Lung (tissue), 12 donors: ENCODE measurements around the gene EML3. TPM values are rescaled to one million over a fixed set of nuclear protein-coding genes. Genes with fewer than 3 reads are reported as not detected.
A peak's percentile ranks its signal among the peaks of the same experiment; 100 is the strongest.
"Not testable (repeated sequence)": the region's sequence is repeated elsewhere in the genome, so short reads cannot be mapped to it uniquely, and the experiment has no call there.

Experiments
- ATAC-seq: fragments of 200-7000 bp; cut with Tn5 transposase; one replicate; pipeline ENCODE4 v1.9.1; 2020; ENCODE audit warnings: moderate number of reproducible peaks; ENCODE audit not compliant: insufficient read depth, low FRiP score
- DNase-seq, 3 donors: peaks; one replicate each; pipeline ENCODE4 v3.0.0-alpha.2; 2013 to 2017
- H3K27ac ChIP-seq, 2 donors: one replicate each; pipeline ENCODE4 v1.5.1; 2013; ENCODE audit warnings: mild to moderate bottlenecking in 2 of 2, moderate library complexity in 2 of 2, control low read depth in 1 of 2, inconsistent platforms in 1 of 2, low read depth in 1 of 2, low read length in 1 of 2
- H3K27me3 ChIP-seq, 3 donors: one replicate each; pipeline ENCODE4 v1.5.1; 2013; ENCODE audit warnings: low read length in 2 of 3; ENCODE audit not compliant: control insufficient read depth in 3 of 3, insufficient read depth in 3 of 3
- H3K36me3 ChIP-seq, 4 donors: one replicate each; pipeline ENCODE4 v1.5.1; 2013; ENCODE audit warnings: low read length in 4 of 4, mild to moderate bottlenecking in 1 of 4, moderate library complexity in 1 of 4; ENCODE audit not compliant: control insufficient read depth in 4 of 4, insufficient read depth in 4 of 4
- H3K4me1 ChIP-seq, 5 donors: one replicate each; pipeline ENCODE4 v1.5.1; 2013; ENCODE audit warnings: low read length in 5 of 5, mild to moderate bottlenecking in 2 of 5, moderate library complexity in 1 of 5; ENCODE audit not compliant: control insufficient read depth in 5 of 5, insufficient read depth in 5 of 5
- H3K4me3 ChIP-seq: one replicate; pipeline ENCODE4 v1.5.1; 2013; ENCODE audit warnings: mild to moderate bottlenecking, control low read depth, moderate library complexity
- H3K9ac ChIP-seq, 2 donors: one replicate each; pipeline ENCODE4 v1.5.1; 2013; ENCODE audit warnings: low read length in 2 of 2, control low read depth in 1 of 2; ENCODE audit not compliant: insufficient read depth in 1 of 2
- H3K9me3 ChIP-seq, 4 donors: one replicate each; pipeline ENCODE4 v1.5.1; 2013; ENCODE audit warnings: low read length in 3 of 4, mild to moderate bottlenecking in 1 of 4, moderate library complexity in 1 of 4; ENCODE audit not compliant: control insufficient read depth in 4 of 4, insufficient read depth in 3 of 4
- WGBS, 2 donors: extraction: QIAGEN DNeasy Blood & Tissue Kit; methylation state at CpG; one replicate each; pipeline ENCODE4 v1.1.7; 2013; 5-methylcytosine and 5-hydroxymethylcytosine counted together
- polyA plus RNA-seq, 2 donors: library from polyadenylated mRNA; stranded (reverse); fragments of 200-250 nt; gene quantifications; one replicate each; pipeline ENCODE4 v1.2.1, GENCODE V29; 2013
- total RNA-seq, 2 donors: library from RNA; depleted of rRNA in 1 of 2; stranded (reverse); fragments of >200 nt in 1 of 2; gene quantifications; one replicate each; pipeline ENCODE4 v1.2.1, GENCODE V29; 2014 to 2021
- TF ChIP-seq, protein P1 (sequence below): IDR thresholded peaks from 2 replicates; pipeline ENCODE4 v1.5.1; 2012; ENCODE audit warnings: mild to moderate bottlenecking; ENCODE audit errors: control extremely low read depth, extremely low read depth
- donor health status: control.
- donor health status: control.
- donor health status: Bipolar disorder and iron deficiency.
- donor health status: healthy.
- donor health status: DM: yes; HTN: yes; CAD: no.

EML3 gene
- total and polyA plus RNA-seq, 4 donors: 29.1 to 95.4 (median 62.9) TPM

DNA sequence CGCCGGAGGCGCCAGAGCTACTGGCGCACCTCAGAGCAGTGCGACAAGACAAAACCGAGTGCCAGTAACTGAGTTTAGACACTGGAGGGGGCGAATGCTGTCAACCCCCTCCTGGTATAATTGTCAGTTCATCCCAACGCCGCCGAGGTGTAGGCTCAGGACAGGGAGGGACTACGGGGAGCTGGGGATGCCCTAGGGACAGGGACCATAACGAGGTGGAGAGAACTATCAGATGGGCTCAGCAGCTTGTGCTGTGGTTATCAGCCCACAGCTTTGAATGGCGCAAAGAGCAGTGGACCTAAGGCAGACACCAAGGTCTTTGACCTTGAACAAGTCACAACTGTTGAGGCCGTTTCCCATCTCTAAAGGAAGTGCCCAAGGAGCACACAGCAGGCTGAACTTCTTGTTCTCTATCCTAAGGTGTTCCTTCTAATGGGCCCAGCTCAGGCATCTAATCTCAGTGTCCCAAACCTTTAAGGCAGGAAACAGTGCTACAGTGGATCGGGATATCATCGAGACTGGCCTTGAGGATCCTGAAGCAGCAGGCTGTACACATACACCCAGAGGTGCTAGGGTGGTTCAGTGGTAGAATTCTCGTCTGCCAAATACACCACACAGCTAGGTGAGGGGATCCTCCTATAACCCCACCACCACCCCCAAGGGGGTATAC is 20.3 kb downstream of the EML3 start:
- WGBS, 2 donors: 12 to 13% methylated on average over 17 of the region's 17 CpGs
- ATAC-seq: no peak

DNA sequence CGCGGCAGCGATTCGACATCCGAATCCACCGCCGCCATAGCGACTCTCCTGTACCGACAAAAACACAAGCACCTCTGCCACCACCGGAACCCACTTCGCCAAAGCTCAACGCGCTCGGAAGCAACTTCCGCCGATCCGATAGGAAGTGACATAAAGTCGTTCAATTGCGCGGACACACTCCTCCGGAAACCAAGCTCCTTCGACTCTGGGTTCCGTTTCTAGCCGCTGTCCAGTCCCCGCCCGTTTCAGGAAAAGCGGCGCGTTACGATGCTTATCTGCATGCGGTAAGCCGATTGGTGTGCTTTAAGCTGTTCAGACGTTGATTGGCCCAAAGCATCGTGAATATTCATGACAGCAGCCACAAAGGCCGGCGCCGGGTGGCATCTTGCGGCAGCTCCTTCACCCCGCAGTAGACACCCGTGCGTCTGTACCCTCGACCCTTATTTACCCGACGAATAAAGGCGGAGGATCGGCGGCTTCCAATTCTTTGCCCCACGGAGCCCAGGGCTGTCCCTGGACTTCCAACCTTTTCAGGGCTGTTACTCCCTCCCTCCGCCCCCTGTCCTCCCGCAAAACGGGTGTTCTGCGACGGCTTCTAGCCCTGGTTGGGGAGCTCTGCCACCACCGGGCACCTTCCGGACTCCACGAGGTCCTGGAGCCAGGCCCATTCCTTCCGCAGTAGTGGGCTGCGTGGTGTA is 21.0 kb downstream of the EML3 start, which contains the start of gene TUT1:
Gene TUT1, minus strand, starts transcription at position 76 of the 698 bp plus-strand sequence. Its CDS starts 38 bp downstream, at position 38.
- H3K4me3 ChIP-seq: peak within 1 kb of the TSS; percentile 85
- ATAC-seq: peak; percentile 97
- DNase-seq: peak; percentile 98 to 100 (median 99)
- H3K4me1 ChIP-seq: peaks cover 0 to 11% (median 0%) of the 10 kb centered on the region in 5 donors
- peak within 1 kb of the TSS; percentile 50 to 98 for H3K9ac ChIP-seq
- TF ChIP-seq, protein P1, sequence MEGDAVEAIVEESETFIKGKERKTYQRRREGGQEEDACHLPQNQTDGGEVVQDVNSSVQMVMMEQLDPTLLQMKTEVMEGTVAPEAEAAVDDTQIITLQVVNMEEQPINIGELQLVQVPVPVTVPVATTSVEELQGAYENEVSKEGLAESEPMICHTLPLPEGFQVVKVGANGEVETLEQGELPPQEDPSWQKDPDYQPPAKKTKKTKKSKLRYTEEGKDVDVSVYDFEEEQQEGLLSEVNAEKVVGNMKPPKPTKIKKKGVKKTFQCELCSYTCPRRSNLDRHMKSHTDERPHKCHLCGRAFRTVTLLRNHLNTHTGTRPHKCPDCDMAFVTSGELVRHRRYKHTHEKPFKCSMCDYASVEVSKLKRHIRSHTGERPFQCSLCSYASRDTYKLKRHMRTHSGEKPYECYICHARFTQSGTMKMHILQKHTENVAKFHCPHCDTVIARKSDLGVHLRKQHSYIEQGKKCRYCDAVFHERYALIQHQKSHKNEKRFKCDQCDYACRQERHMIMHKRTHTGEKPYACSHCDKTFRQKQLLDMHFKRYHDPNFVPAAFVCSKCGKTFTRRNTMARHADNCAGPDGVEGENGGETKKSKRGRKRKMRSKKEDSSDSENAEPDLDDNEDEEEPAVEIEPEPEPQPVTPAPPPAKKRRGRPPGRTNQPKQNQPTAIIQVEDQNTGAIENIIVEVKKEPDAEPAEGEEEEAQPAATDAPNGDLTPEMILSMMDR: no peak
- WGBS, 2 donors: 0% methylated on average over 58 of the region's 58 CpGs
- peak within 1 kb of the TSS; percentile 87 to 97 for H3K27ac ChIP-seq
- peaks cover 21 to 39% (median 27%) of the 10 kb centered on the region in 4 donors for H3K36me3 ChIP-seq
- no peaks in the 10 kb centered on the region for H3K27me3 ChIP-seq
- no peaks in the 10 kb centered on the region for H3K9me3 ChIP-seq

More for the DNA sequence above, 20.3 kb downstream of the EML3 start:
- no peak for DNase-seq
- Histone ChIP-seq H3K27ac (peak overlapping the region; percentile 87 to 97), H3K4me3 (peak overlapping the region; percentile 18), H3K27me3 (no peaks in the 10 kb centered on the region), H3K9ac (peak overlapping the region; percentile 31 to 58), H3K36me3 (peaks cover 25 to 43% (median 29%) of the 10 kb centered on the region in 4 donors), H3K9me3 (no peaks in the 10 kb centered on the region), H3K4me1 (peaks cover 0 to 11% (median 0%) of the 10 kb centered on the region in 5 donors)
- TF ChIP-seq, protein P1: no peak

DNA sequence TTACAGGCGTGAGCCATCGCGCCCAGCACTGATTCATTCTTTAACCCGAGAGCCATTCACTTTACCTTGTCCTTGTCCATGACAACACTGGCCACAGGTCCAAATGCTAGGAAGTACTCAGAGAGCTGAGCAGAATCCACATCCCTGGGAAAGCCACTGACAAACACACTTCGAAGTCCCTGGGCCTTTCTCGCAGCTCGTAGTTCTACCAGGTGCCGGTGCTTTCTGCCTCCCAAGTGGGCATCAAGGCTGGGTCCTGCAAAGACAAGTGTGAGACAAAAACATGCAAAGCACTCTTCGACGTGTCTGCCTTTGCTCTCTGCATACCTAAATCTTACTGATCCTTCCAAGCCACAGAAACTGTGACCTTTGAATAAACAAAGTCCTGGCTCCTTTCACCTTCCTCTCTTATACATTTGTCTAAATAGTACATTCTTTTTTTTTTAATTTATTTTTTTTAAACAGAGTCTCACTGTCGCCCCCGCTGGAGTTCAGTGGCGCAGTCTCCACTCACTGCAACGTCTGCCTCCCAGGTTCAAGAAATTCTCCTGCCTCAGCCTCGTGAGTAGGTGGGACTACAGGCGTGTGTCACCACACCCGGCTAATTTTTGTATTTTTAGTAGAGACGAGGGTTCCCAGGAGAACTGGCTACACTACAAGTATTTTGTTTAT is 23.5 kb downstream of the EML3 start:
- no peak for ATAC-seq
- Histone ChIP-seq H3K36me3 (peaks cover 5 to 20% (median 19%) of the 10 kb centered on the region in 4 donors), H3K9me3 (no peaks in the 10 kb centered on the region), H3K9ac (no peak overlapping the region), H3K27me3 (no peaks in the 10 kb centered on the region), H3K4me3 (no peak overlapping the region), H3K27ac (no peak overlapping the region), H3K4me1 (peaks cover 0 to 11% (median 0%) of the 10 kb centered on the region in 5 donors)
- TF ChIP-seq, protein P1: no peak
- WGBS, 2 donors: 69 to 74% methylated on average over 18 of the region's 18 CpGs
- no peak for DNase-seq

DNA sequence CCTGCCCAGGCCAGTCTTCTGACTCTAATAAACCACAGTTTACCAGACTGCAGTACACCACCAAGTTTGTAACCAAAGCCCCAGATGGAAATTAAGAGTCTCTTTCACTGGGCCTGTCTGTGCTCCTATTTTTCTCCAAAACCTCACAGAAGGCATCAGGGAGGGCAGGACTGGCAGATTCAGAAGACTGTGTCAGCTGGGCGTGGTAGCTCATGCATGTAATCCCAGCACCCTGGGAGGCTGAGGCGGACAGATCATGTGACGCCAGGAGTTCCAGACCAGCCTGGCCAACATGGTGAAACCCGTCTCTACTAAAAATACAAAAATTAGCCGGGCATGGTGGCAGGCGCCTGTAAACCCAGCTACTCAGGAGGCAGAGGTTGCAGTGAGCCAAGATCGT is 27.2 kb downstream of the EML3 start:
- not testable (repeated sequence) for H3K27me3 ChIP-seq, H3K4me1 ChIP-seq, H3K27ac ChIP-seq, H3K4me3 ChIP-seq, H3K9ac ChIP-seq, DNase-seq, H3K9me3 ChIP-seq, ATAC-seq
- peaks cover 5 to 26% (median 24%) of the 10 kb centered on the region in 4 donors for H3K36me3 ChIP-seq
- WGBS, 2 donors: 95 to 97% methylated on average over 7 of the region's 7 CpGs

DNA sequence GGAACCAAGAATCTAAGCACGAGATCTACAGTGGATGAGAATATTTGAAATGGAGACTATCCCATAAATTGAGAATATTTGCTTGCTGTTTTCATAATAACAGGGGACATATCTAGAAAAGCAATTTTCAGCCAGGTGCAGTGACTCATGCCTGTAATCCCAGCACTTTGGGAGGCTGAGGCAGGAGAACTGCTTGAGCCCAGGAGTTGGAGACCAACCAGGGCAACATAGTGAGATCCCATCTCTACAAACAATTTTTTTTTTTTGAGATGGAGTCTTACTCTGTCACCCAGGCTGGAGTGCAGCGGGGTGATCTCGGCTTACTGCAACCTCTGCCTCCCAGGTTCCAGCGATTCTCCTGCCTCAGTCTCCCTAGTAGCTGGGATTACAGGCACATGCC is 30.8 kb downstream of the EML3 start:
- DNase-seq, H3K27me3 ChIP-seq, ATAC-seq, H3K9ac ChIP-seq, H3K9me3 ChIP-seq, H3K27ac ChIP-seq, H3K4me1 ChIP-seq, H3K4me3 ChIP-seq: not testable (repeated sequence)
- 95 to 96% methylated on average over 4 of the region's 4 CpGs for WGBS, 2 donors
- H3K36me3 ChIP-seq: peaks cover 2 to 25% (median 23%) of the 10 kb centered on the region in 4 donors
